ENCODE data around the gene RANBP9. TPM values are rescaled to one million over a fixed set of nuclear protein-coding genes. Genes with fewer than 3 reads are reported as not detected.

The RANBP9 gene
- total and polyA plus RNA-seq, 2 experiments from 2014 or later, result 24.2 to 36.1 TPM

GRCh38 chr6:13643125-13643524, 68.5 kb downstream of the RANBP9 start:
- TF ChIP-seq CTCF (IDR thresholded peaks at IDR 0.05; ENCODE audit: poor library complexity) (no peak), EZH2phosphoT487 (IDR thresholded peaks at IDR 0.05; ENCODE audit: low read depth, severe bottlenecking, unreplicated experiment) (no peak), EZH2 (IDR thresholded peaks at IDR 0.05; ENCODE audit: borderline replicate concordance) (no peak)
- no peaks in the 10 kb centered on the region for H3K79me2 ChIP-seq
- no peak overlapping the region for H3K4me2 ChIP-seq
- no peak for DNase-seq (ENCODE audit: low spot score)
- no peak overlapping the region for H3K27ac ChIP-seq
- no peaks in the 10 kb centered on the region for H4K20me1 ChIP-seq (ENCODE audit: insufficient read depth, poor library complexity, severe bottlenecking)
- no peaks in the 10 kb centered on the region for H3K36me3 ChIP-seq (replicated peaks; ENCODE audit: insufficient read depth, low read depth)
- no peaks in the 10 kb centered on the region for H3K27me3 ChIP-seq
- no peaks in the 10 kb centered on the region for H3K4me1 ChIP-seq (ENCODE audit: insufficient read depth)
- H3K9me2 ChIP-seq (replicated peaks; ENCODE audit: insufficient read depth), result no peaks in the 10 kb centered on the region
- no peak overlapping the region for H3K4me3 ChIP-seq
- 91% methylated on average over 3 of the region's 3 CpGs for WGBS (ENCODE audit: low lambda C conversion rate, missing lambda C conversion rate)
- no peak overlapping the region for H2AFZ ChIP-seq
- H3K9me3 ChIP-seq (ENCODE audit: low read depth), result no peaks in the 10 kb centered on the region

GRCh38 chr6:13641315-13641714, 70.3 kb downstream of the RANBP9 start:
- no peaks in the 10 kb centered on the region for H3K9me2 ChIP-seq (replicated peaks; ENCODE audit: insufficient read depth)
- H2AFZ ChIP-seq, result no peak overlapping the region
- no peaks in the 10 kb centered on the region for H3K36me3 ChIP-seq (replicated peaks; ENCODE audit: insufficient read depth, low read depth)
- no peaks in the 10 kb centered on the region for H3K79me2 ChIP-seq
- no peak overlapping the region for H3K27ac ChIP-seq
- WGBS (ENCODE audit: low lambda C conversion rate, missing lambda C conversion rate), result 90% methylated on average over 5 of the region's 5 CpGs
- H3K27me3 ChIP-seq, result no peaks in the 10 kb centered on the region
- H3K4me3 ChIP-seq, result no peak overlapping the region
- H3K4me2 ChIP-seq, result no peak overlapping the region
- no peaks in the 10 kb centered on the region for H4K20me1 ChIP-seq (ENCODE audit: insufficient read depth, poor library complexity, severe bottlenecking)
- TF ChIP-seq EZH2phosphoT487 (IDR thresholded peaks at IDR 0.05; ENCODE audit: low read depth, severe bottlenecking, unreplicated experiment) (no peak), CTCF (IDR thresholded peaks at IDR 0.05; ENCODE audit: poor library complexity) (no peak), EZH2 (IDR thresholded peaks at IDR 0.05; ENCODE audit: borderline replicate concordance) (no peak)
- no peaks in the 10 kb centered on the region for H3K9me3 ChIP-seq (ENCODE audit: low read depth)
- H3K4me1 ChIP-seq (ENCODE audit: insufficient read depth), result no peaks in the 10 kb centered on the region
- no peak for DNase-seq (ENCODE audit: low spot score)

- H4K20me1 ChIP-seq (ENCODE audit: insufficient read depth, poor library complexity, severe bottlenecking), result no peaks in the 10 kb centered on the region
- no peaks in the 10 kb centered on the region for H3K9me2 ChIP-seq (replicated peaks; ENCODE audit: insufficient read depth)
- H2AFZ ChIP-seq, result no peak overlapping the region
- WGBS (ENCODE audit: low lambda C conversion rate, missing lambda C conversion rate), result 92% methylated on average over 4 of the region's 4 CpGs
- H3K27me3 ChIP-seq, result no peaks in the 10 kb centered on the region
- H3K27ac ChIP-seq, result no peak overlapping the region
- H3K4me3 ChIP-seq, result no peak overlapping the region
- no peaks in the 10 kb centered on the region for H3K36me3 ChIP-seq (replicated peaks; ENCODE audit: insufficient read depth, low read depth)
- no peaks in the 10 kb centered on the region for H3K79me2 ChIP-seq
- no peak overlapping the region for H3K4me2 ChIP-seq
- no peak for DNase-seq (ENCODE audit: low spot score)
- H3K4me1 ChIP-seq (ENCODE audit: insufficient read depth), result no peaks in the 10 kb centered on the region
- no peaks in the 10 kb centered on the region for H3K9me3 ChIP-seq (ENCODE audit: low read depth)
- no peak for TF ChIP-seq CTCF (IDR thresholded peaks at IDR 0.05; ENCODE audit: poor library complexity)
- no peak for TF ChIP-seq EZH2phosphoT487 (IDR thresholded peaks at IDR 0.05; ENCODE audit: low read depth, severe bottlenecking, unreplicated experiment)
- TF ChIP-seq EZH2 (IDR thresholded peaks at IDR 0.05; ENCODE audit: borderline replicate concordance), result no peak
These were observed 73.0 kb downstream of the RANBP9 start for GRCh38 chr6:13638626-13639025.

- Histone ChIP-seq H3K4me2 (no peak overlapping the region), H3K79me2 (no peaks in the 10 kb centered on the region), H3K27ac (no peak overlapping the region), H3K27me3 (no peaks in the 10 kb centered on the region), H3K4me1 (ENCODE audit: insufficient read depth) (no peaks in the 10 kb centered on the region), H3K36me3 (replicated peaks; ENCODE audit: insufficient read depth, low read depth) (no peaks in the 10 kb centered on the region), H2AFZ (no peak overlapping the region), H3K4me3 (no peak overlapping the region), H4K20me1 (ENCODE audit: insufficient read depth, poor library complexity, severe bottlenecking) (no peaks in the 10 kb centered on the region), H3K9me2 (replicated peaks; ENCODE audit: insufficient read depth) (no peaks in the 10 kb centered on the region), H3K9me3 (ENCODE audit: low read depth) (no peaks in the 10 kb centered on the region)
- WGBS (ENCODE audit: low lambda C conversion rate, missing lambda C conversion rate), result 94% methylated on average over 1 of the region's 1 CpG
- DNase-seq (ENCODE audit: low spot score), result no peak
- TF ChIP-seq CTCF (IDR thresholded peaks at IDR 0.05; ENCODE audit: poor library complexity), result no peak
- TF ChIP-seq EZH2phosphoT487 (IDR thresholded peaks at IDR 0.05; ENCODE audit: low read depth, severe bottlenecking, unreplicated experiment), result no peak
- TF ChIP-seq EZH2 (IDR thresholded peaks at IDR 0.05; ENCODE audit: borderline replicate concordance), result no peak
These were observed 73.6 kb downstream of the RANBP9 start for GRCh38 chr6:13638014-13638413.

Measured in hepatocyte (in vitro differentiated cells).